Stimulated activated CD8-positive, alpha-beta memory T cell treated with anti-CD3 and anti-CD28 coated beads, Interleukin-2, amount 100 ng/mL, for 48 hours (primary cell): ENCODE data around the gene TCEAL5.
A peak's percentile ranks its signal among the peaks of the same experiment; 100 is the strongest.
"Not testable (repeated sequence)": the region's sequence is repeated elsewhere in the genome, so short reads cannot be mapped to it uniquely, and the experiment has no call there.

Experiments used
- DNase-seq, 2 donors: peaks; one replicate each; pipeline ENCODE4 v3.0.0-alpha.2; 2020; ENCODE audit warnings: low read depth in 2 of 2

Gene TCEAL5

GRCh38 chrX:103276581-103277002 lies at the start of gene TCEAL5:
TSS of gene TCEAL5 (minus strand) at chrX:103276750. CDS start at chrX:103274563, 2,187 bp downstream.
- no peak for DNase-seq

- no peak for DNase-seq
These were observed 34.8 kb upstream of the TCEAL5 start for GRCh38 chrX:103311399-103311780.

GRCh38 chrX:103310555-103311398 lies 34.2 kb upstream of the TCEAL5 start, which contains the start of gene BEX2:
TSS of gene BEX2 (minus strand) at chrX:103310990. CDS start at chrX:103309976, 1,014 bp downstream.
- peak; percentile 65 to 67 for DNase-seq

DNA sequence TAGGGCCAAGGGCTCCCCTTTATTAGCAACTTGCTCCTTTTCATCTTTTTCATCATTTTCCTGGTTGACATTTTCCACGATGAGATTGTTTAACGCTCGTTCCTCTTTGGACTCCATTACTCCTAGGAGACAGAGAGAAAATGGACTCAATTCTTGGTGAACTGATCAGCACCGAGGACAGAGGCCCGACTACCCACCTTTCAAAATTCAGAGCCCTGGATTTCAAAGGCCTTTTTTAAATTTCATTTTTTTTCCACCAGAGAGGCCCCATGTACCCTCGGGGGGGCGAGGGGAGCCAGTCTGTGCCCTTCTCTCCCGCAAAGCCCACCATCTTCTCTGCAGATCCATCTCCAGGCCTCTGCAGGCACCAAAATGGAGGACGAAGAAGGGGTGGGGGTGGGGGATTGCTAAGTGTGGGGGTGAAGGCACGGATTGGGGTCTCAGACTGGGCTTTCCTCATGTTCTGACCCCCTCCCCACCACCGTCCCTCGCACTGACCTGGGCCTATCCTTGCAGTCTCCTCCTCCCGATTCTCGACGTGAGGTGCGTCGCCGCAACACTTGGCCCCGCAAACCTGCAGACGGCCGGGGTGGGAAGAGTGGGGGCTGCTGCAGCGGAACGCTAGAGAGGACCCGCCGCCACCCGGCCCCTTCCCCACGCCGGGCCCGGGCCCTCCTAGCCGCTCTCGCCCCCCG lies 33.5 kb upstream of the TCEAL5 start:
- DNase-seq, result no peak

DNA sequence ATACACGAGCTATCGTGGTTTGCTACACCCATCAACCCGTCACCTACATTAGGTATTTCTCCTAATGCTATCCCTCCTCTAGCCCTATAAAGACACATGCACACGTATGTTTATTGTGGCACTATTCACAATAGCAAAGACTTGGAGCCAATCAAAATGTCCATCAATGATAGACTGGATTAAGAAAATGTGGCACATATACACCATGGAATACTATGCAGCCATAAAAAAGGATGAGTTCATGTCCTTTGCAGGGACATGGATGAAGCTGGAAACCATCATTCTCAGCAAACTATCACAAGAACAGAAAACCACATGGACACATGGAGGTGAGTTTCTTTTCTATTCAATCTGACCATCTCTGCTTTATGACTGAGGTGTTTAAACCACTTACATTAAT lies 29.1 kb upstream of the TCEAL5 start:
- DNase-seq, result not testable (repeated sequence)

GRCh38 chrX:103304705-103305104 lies 28.2 kb upstream of the TCEAL5 start:
- no peak for DNase-seq

DNA sequence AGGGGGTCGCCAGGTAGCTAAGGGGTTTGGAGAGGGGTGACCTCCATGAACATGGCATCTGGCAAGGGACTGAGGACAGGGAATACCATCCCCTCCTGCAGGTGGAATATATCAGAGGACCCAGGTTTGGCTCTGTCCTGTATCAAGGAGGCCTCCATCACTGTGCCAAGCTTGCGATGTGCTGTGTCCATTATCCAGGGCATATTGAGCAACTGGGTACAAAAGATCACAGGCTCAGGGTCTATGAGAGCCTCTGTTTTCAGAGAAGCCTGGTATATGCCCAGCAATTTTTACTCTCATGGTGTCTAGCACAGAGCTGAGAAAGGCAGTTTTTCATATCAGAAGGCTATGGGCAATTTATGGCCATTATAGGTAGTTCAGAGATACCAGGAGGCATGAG lies 16.6 kb upstream of the TCEAL5 start:
- no peak for DNase-seq

GRCh38 chrX:103279624-103280023 lies 3.1 kb upstream of the TCEAL5 start:
- DNase-seq, result no peak

DNA sequence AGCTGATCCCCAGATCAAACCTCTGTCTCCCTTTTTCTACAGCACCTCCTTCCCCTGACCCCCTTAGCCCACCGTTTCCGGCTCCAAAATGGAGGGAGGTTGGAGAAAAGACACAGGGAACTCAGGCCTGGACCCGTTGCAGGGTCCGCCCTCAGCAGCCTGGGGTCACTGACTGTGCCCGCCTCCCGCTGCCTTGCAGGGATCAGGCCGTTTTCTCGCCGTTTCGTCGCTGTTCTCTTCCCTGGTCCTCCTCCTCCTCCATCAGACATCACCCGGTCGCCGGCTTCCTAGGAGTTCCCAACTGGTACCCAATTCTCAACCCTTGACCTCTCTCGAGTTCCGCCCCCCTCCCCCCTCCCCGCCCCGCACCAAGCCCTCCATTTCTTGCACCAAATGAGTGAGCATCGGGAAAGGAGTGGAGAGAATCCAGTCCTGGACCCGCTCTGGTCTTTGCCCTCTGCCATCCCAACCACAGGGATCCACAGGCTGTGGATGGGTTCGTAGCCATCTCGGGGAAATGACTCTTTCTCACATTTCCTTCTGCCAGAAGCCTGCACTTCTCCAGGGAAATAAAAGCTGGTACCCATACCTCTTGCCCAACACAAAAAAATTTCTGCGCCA lies 493 bp downstream of the TCEAL5 start:
- DNase-seq, result no peak

GRCh38 chrX:103274284-103274683 lies 2.3 kb downstream of the TCEAL5 start:
- no peak for DNase-seq

- no peak for DNase-seq
These were observed 18.3 kb downstream of the TCEAL5 start for GRCh38 chrX:103258275-103258674.

DNA sequence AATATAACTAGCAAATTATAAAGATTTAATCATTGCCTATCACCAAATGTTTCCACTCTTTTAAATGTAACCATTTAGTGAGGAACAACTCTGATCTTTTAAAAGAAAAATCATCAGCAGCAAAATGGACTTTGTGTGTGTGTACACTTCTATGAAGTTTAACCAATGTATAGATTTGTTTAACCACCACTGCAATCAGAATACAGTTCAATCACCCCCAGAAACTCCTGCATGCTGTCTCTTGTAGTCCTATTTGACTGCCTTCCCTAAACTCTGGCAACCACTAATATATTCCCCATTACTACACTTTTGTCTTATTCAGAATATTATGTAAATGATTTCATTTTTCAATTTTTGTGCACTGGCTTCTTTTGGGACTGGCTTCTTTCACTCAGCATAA lies 19.9 kb downstream of the TCEAL5 start:
- DNase-seq, result no peak

DNA sequence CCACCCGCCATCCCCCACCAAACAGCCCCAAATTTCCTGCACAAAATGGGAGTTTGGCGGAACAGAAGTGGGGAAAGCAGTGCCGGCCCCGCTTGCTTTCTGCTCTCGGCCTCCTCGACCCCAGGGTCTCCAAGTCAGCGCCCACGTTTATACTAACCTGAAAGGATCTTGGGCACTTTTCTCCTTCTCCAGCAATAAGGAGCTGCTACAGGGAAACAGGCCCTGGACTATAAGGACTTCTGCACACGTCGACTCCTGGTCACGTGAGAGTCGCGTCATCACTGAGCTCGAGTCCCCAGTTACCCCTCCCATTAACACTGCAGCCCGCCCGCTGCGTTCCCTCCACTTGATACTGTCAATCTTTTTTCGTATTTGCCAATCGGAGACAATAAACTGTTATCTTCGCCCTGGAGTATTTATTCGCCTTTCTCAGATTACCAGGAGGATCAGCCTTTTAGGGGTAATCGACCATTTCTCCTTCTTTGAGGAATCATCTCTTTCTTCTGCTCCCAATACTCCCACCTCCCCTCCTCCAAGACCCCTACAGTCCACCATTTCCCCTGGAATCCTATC lies 21.5 kb downstream of the TCEAL5 start, which contains the start of gene TCEAL8:
TCEAL8 (minus strand) TSS at position 235 of the 573 bp plus-strand sequence. CDS start 1,176 bp downstream, outside the sequence.
- DNase-seq, result peak; percentile 47 to 56

GRCh38 chrX:103254171-103254824 lies 22.3 kb downstream of the TCEAL5 start:
- peak; percentile 14 to 22 for DNase-seq

DNA sequence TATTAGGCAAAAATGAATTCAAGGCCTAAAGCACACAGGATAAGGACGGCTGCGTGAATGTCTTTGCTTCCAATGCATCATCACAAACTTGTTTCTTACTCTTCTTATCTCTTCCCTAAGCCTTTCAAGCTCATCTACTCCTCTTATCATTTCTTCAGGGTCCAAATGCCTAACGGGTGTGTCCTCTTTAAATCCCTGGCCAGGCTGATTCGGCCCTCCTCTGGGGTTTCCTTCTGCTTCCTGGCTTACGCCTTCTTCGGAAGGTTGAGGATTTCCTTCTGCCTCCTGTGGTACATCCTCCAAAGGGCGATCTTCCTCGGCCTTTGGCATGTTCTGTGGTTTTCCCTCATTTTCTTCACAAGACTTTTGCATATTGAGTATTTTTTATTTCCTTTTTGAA lies 22.9 kb downstream of the TCEAL5 start:
- no peak for DNase-seq

DNA sequence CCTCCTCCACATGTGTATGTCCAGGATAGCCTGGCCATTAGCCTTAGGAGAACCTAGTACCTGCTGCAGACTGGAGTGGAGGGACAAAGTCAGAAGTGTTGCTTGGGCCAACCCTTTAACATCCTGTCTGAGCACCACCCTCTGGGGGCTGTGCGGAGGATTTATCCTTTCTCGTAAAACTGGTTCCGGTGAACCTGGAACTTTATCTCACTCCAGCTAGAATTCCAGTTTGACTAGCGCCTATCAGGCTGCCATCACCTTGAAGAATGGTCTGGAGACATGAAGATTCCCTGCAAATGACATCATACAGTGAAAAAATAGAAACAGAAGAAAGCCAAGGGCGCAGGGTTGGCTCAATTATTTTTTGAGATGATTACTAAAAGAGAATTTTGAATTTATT lies 25.6 kb downstream of the TCEAL5 start:
- DNase-seq, result no peak

DNA sequence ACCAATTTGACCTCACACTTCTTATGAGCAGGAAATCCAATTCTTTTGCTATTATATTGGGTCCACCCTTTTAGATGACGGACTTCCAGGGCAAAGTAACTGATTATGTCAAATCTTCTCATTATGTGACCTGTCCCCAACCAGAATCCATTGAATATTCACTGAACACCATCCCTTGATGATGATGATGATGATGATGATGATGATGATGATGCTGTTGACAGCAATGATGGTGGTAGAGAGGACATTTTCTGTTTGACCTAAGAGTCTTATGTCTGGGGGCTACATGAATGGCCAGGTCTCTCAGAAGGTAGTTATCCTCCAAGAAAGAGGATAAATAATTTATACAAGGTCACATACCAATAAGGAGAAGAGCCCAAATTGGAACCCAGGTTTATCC lies 26.7 kb downstream of the TCEAL5 start:
- no peak for DNase-seq

GRCh38 chrX:103248553-103248952 lies 28.0 kb downstream of the TCEAL5 start:
- DNase-seq, result no peak

- no peak for DNase-seq
These were observed 36.4 kb downstream of the TCEAL5 start for GRCh38 chrX:103240155-103240554.

- no peak for DNase-seq
These were observed 40.3 kb downstream of the TCEAL5 start for GRCh38 chrX:103236296-103236695.

GRCh38 chrX:103235608-103236007 lies 40.9 kb downstream of the TCEAL5 start:
- not testable (repeated sequence) for DNase-seq
